GM21825 (cell line): ENCODE results near the gene PKHD1.
"Not testable (repeated sequence)": the region's sequence is repeated elsewhere in the genome, so short reads cannot be mapped to it uniquely, and the experiment has no call there.

Experiments used
- ATAC-seq: cut with Tn5 transposase; IDR thresholded peaks from one replicate; pipeline ENCODE4 v1.9.1; 2021; ENCODE audit warnings: mild to moderate bottlenecking, moderate library complexity; ENCODE audit not compliant: unreplicated experiment

The PKHD1 gene

GRCh38 chr6:51996296-51996947 is 91.0 kb downstream of the PKHD1 start:
- peak; percentile 94 for ATAC-seq

- no peak for ATAC-seq
Measured at GRCh38 chr6:51995214-51995755, 92.1 kb downstream of the PKHD1 start.

- no peak for ATAC-seq
Measured at GRCh38 chr6:51992876-51993275, 94.5 kb downstream of the PKHD1 start.

GRCh38 chr6:51989789-51990188 is 97.6 kb downstream of the PKHD1 start:
- no peak for ATAC-seq

GRCh38 chr6:51986864-51987263 is 100.5 kb downstream of the PKHD1 start:
- no peak for ATAC-seq

GRCh38 chr6:51983564-51983963 is 103.8 kb downstream of the PKHD1 start:
- ATAC-seq, result no peak

- ATAC-seq, result not testable (repeated sequence)
Measured at GRCh38 chr6:51982695-51983094, 104.7 kb downstream of the PKHD1 start.

- ATAC-seq, result no peak
Measured at GRCh38 chr6:51976374-51976773, 111.0 kb downstream of the PKHD1 start.

- no peak for ATAC-seq
Measured at GRCh38 chr6:51972659-51973058, 114.8 kb downstream of the PKHD1 start.

- ATAC-seq, result no peak
Measured at GRCh38 chr6:51968265-51968664, 119.1 kb downstream of the PKHD1 start.

- ATAC-seq, result no peak
Measured at GRCh38 chr6:51965222-51965801, 122.1 kb downstream of the PKHD1 start.

GRCh38 chr6:51963980-51964379 is 123.4 kb downstream of the PKHD1 start:
- ATAC-seq, result no peak

GRCh38 chr6:51962354-51962753 is 125.1 kb downstream of the PKHD1 start:
- no peak for ATAC-seq

- ATAC-seq, result no peak
Measured at GRCh38 chr6:51960419-51960818, 127.0 kb downstream of the PKHD1 start.

GRCh38 chr6:51959744-51960383 is 127.5 kb downstream of the PKHD1 start:
- ATAC-seq, result peak; percentile 74

- no peak for ATAC-seq
Measured at GRCh38 chr6:51954681-51955080, 132.7 kb downstream of the PKHD1 start.

GRCh38 chr6:51953246-51953645 is 134.2 kb downstream of the PKHD1 start:
- no peak for ATAC-seq

GRCh38 chr6:51951924-51952323 is 135.5 kb downstream of the PKHD1 start:
- no peak for ATAC-seq

- no peak for ATAC-seq
Measured at GRCh38 chr6:51949526-51949925, 137.9 kb downstream of the PKHD1 start.

- not testable (repeated sequence) for ATAC-seq
Measured at GRCh38 chr6:51939695-51940094, 147.7 kb downstream of the PKHD1 start.

- no peak for ATAC-seq
Measured at GRCh38 chr6:51936531-51937290, 150.7 kb downstream of the PKHD1 start.
